HG02981 (cell line): ENCODE measurements around the gene MMS19.

ENCODE experiments used
- ATAC-seq: cut with Tn5 transposase; IDR thresholded peaks from one replicate; pipeline ENCODE4 v1.9.1; 2021; ENCODE audit warnings: mild to moderate bottlenecking, moderate library complexity; ENCODE audit not compliant: unreplicated experiment

The MMS19 gene

DNA sequence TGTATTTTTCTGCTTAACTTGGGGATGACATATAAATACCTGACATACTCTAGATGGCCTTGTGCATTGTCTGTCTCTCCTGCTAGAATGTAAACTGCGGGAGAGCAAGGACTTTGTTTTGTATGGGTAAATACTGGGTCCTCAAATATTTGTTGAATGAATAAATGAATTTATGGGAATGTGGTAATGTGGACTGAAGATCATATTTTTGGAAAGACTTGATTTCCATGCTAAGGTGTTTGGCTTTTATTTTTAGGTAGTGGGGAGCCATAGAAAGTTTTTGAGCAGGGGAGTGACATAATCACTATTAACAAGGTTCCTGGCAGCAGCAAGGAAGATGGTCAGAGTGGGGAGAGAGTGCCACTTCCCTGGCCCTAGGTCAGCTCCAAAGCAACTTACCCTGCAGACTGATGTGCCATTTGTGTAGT, 27.5 kb upstream of the MMS19 start:
- ATAC-seq = no peak

DNA sequence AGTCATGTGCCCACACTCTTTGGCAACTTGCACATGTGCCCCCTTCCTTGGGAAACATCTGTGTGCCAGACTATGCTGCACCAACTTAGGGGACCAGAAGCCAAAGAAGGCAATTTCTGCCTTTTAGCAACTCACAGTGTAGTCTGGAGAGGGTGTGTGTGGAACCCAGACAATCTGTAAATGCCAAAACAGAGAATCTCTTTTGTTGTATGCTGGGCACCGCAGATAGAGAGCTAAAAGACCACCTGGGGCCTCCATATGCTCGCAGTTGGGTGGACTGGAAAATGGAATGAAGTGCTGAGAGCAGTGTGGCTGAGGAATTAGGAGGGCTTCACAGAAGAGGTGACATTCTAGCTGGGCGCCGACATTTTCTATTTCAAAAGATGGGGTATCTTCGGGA, 26.9 kb upstream of the MMS19 start:
- no peak for ATAC-seq

DNA sequence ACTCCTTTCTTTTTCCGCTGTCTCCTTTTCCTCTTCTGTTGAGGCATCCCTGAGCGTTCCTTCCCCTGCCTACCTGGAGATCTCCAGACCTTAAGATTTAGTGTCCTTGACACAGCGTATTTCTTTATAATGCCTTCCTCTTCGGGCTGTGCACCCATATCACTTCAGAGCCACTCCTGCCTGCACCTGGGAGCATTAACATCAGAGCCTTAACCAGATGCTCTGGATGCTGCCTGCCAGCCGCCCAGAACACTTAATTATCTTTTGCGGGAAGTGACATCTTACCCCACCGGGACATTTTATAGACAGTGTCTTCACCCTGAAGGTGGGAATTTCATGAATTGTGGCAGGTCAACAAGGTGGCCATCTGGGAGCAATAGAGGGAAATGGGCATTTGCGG, 24.7 kb upstream of the MMS19 start:
- no peak for ATAC-seq

DNA sequence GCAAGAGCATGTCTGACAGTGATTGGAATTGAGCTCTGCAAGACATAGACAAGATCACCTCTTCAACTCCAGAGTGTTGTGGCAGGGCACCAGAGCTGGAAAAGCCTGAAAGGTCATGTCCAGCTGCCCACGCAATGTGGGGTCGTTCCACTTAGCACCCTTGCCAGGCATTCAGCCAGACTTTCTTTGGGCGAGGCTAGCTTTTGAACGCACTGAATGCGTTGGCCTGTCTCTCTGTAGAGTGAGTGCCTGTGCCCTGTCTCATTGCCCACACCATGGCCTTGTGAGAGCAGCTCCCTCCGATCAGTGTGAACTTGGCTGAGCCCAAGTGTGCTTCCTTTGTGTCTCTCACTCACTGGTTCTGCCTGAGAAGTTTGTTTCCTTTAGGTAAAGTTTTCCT, 23.8 kb upstream of the MMS19 start:
- no peak for ATAC-seq

DNA sequence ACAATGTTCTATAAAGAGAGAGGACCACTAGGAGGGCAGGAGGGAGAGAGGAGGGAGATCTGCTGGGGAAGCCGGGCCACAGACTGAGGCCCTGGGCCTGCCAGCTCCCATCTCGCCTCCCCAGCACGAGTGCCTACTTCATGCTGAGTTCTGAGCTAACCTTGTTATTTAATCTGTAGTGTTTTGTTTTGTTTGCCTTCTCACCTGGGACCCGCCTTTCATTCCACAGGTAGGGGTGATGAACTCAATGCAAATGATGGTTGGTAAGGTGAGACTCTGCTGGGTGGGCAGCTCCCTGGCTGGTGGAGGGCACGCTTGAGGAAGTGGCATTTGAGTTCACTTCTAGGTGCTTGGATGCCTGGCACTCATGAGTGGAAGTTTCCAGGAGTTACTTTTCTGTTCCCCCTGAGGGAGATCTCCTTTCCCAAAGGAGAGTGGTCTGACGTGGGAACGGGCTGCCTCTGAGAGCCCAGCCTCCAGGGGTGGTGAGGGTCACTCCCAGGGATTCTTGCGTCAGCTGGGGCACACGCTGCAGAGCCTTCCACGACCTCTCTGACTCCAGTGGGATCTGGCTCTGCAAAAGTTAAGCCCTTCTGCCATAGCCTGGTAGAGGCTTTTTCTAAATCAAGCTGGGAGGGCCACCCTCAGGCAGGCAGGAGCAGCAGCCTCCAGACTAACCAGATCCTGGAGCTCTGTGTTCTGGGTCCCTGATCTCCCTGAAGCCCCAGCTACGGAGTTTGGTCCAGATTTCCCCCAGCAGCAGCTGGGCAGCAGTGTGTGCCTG, 22.9 kb upstream of the MMS19 start:
- no peak for ATAC-seq

DNA sequence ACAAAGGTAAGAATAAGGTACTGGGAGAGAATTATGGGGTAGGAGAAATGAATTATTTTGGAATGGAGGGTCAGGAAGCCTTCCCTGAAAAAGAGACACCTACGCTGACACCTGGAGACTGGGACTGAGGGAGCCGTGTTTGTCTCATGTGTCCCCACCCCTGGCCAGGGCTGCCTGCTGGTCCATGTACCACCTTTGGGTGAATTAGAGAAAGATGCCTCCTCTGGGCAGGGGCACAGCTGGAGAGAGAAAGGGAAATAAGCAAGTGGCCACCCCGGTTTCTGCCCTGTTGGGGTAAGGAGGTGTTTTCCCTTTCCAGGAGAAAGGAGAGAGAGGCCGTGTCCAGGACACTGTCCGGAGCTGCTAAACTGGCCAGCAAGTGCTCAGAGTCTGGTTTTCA, 22.3 kb upstream of the MMS19 start:
- ATAC-seq = no peak

DNA sequence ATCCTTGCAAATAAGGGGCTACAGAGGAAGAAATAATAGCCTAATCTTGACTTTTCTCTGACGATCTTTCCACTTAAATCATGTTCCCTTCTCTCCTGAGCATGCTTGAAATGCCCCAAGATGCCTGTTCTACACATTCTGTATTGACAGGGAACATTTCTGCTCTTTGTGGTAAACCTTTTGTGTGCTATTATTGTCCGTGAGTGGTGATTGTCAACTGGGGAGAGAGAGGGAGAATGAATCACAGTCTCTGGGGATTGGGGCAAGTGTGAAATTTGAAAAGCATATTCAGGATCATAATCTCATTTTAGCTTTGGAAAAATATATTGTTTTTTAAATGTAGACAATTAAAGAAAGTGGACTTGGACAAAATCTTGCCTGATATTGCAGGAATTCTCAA, 21.1 kb upstream of the MMS19 start:
- no peak for ATAC-seq

DNA sequence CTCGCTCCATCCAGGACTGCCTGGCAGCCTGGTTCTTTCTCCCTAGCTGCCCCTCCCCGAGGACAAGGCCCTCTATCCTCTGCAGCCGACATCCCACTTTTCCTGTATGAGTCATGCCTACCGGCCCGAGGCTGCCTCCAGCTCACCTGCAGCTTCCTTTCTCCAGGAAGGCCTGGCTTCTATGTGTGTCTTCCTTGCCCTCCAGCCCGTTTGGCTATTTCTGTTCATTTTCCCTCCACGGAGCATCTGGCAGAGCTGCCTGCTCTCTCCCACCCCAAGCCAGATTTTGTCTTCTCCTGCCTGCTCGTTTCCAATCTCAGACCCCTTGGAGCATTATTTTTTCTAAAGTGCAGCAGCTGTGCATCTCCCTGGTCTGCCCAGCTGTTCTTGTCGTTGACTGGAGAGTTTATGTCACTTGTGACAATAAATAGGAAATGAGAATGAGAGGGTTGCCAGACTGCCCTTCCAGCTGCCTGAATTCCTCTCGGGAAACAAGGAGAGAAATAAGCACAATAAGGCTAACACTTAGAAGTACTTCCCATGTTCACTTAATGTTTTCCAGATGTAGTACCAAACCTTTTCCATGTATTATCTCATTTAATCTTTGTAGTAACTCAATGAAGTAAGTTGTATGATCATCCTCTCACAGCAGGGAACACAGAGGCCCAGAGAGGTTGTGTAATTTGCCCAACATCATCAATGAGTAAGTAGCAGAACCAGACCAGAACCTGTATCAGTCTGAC, 20.2 kb upstream of the MMS19 start:
- no peak for ATAC-seq

DNA sequence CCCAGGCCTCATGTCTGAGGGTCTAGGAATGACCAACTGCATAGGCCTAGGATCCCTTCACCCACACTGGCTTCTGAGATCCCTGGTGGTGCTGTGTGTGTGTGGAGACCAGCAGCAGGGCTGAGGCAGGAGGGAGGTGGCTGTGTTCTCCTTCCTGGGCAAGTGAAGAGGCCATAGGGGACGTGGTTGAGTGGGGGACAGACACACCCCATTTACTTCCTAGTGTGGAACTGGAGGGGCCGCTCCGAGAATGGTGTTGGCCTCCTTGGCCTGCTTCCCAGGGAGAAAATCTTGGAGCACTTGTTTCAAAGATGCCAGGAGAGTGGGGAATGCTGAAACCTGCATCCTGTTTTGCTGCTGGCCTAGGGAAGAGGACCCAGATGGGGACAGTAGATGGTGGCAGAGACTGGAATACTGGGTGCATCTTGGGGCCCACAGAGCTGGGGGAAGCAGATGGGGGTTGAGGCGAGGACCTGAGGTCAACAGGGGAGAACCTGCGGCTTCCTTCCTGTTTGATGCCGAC, 19.6 kb upstream of the MMS19 start:
- no peak for ATAC-seq

DNA sequence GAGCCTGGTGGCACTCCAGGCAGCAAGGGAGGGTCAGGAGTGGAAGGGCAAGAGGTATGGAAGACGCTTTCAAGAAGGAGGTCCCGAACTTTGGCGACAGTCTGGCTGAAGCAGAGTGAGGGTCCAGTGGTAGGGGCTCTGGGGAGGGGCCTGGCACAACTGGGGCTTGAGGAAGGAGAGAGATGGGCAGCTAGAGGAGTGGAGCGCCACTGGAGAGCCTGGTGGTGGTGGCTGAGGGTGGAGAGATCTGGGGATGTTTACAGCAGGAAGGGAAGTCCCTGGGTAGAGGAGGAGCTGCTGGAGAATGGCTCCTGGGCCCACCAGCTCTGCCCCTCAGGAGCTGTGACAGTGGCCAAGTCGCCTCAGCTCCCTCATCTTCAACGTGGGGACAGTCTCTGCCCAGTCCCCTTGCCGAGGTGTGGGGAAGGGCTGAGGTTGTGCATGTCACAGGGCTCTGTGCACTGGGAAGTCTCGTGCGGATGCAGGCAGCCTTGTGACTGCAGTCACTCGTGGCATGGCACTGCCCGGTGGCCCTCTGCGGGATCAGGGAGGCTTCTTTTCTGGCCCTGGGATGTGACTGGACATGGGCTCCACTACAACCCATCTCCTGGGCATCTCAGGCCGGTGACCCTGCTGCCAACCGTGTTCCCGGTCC, 19.0 kb upstream of the MMS19 start:
- no peak for ATAC-seq

DNA sequence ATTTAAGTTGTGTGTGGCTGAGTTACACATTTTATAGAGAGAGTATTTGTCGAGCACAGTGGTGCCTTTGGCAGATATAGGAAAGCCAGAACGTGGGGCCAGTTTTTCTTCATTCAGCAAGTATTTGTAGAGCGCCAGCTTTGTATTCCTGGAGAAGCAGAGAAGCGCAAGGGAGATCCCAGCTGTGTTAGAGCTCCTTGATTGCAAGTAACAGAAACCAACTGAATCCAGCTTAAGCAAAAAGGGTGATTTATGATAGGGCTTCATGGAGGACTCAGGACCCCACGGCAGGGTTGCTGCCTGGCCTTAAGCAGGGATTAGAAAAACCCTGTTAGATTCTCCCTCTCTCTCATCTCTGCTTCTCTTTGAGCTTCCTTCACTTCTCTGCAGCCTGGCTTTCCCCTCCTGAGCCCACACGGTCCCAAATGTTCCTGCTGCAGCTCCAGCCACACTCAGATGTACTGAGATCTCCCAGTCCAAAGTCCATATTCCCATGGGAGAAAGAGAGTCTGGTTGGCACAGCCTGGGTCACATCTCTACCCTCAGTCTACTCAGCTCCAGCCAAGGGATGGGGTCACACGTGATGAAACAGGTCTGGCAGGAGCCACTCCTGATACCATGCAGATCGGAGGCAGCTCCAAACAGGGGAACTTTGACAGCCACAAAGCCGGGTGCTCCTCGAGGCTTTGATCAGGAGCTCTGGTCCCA, 17.2 kb upstream of the MMS19 start:
- no peak for ATAC-seq

DNA sequence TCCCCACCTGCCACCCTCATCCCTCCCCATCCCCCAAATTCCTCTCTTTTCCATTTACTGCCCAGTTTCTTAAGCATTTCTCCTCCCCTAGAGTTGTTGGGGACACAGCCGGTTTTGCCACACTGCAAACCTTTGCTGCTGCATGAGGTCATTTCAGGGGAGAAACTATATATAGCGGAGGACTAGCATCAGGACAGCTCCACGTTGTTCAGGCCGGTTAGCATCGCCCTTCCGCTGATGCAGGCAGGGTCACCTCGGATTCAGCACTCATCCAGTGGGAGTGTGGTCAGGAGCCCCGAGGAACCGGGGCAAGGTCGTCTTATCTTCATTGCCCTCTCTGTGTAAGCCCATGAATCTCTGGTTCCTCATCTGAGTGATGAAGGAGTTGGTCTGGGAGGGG, 16.1 kb upstream of the MMS19 start:
- no peak for ATAC-seq

DNA sequence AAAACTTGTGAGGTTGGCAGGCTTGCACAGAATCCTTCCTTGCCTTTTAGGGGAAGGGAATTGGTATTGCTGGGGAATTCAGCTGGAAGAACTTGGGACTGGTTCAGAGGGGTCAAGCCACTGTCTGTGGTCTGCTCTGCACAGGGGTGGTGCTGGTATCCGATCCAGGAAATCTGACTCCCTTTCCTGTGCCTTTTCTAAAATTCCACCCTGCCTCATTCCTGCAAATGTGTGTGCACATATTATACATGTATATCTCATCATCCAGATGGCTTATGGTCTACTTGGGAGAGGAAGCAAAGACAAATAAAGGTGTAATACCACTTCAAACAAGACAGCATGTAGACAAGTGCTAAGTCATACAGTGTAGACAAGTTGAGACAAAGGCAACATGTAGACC, 14.8 kb upstream of the MMS19 start:
- ATAC-seq = no peak

DNA sequence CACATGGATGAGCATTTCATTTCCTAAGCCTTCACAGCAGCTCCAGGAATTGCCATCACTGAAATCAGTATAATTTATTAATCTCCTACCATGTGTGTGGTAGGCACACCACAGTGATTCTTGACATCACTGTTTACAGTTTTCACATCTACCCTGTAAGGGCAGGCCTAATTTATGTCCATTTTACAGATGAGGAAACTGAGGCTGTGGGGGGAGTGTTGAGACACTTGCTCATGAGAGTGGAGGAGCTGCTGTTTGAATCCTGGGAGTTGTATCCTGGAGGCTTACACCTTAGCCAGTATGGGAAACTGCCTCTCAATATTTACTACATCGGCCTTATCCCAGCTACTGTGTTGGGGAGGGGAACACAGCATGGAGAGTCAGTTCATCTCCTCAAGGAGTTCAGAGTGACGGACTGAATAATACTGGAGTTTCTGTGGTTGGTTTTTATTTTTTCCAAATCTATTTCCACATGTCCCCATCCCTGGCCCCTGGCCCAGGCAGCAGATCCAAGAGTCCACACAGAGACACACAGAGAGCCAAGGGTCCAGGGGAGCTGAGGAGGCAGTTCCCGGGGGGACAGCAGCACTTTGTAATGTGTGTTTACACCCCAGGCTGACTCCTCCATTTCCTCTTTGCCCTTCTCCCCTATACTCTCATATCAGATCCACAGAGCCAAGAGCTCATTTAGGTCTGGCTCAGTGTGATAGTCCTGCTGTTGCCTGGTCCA, 13.7 kb upstream of the MMS19 start:
- ATAC-seq = no peak

DNA sequence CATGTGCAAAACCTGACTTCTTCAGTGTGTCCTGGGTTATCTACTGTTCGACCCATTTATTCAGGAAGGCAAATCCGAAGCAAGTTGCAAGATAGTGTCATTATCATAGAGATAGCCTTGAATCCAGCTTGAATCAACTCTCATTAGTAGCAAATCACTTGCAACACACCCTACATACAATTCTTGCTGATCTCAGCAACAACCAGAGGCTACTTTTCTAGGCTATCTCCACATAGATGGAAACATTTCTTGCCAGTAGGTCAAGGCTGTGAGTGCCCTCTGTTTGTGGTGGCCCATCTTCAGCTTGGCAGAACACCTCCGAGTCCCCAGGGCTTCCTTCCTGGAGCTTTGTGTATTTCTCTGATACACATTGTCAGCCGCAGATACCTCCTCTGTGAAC, 12.5 kb upstream of the MMS19 start:
- no peak for ATAC-seq

DNA sequence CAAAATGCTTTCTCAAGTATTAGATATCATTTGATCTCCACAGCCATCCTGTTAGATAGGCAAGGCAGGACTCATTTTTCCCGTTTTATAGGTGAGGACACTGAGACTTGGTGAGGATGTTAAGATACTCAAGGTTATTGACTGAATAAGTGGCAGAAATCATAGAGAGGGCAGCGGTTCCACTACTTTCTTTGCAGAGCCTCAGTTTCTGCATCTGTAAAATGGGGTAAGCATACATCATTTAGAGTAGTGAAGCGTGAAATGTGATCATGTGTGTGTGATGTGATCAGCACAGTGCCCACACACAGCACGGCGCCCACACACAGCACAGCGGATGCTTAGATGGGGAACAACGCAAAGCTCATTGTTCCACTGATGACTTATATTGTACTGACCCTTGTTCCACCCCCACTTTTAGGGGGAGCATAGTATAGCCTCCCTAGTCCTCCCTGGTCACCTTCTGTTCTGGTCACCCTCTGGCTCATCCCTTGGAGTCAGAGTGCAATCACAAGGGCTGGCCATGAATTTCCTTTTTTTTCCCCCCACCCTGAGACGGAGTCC, 11.0 kb upstream of the MMS19 start:
- no peak for ATAC-seq

DNA sequence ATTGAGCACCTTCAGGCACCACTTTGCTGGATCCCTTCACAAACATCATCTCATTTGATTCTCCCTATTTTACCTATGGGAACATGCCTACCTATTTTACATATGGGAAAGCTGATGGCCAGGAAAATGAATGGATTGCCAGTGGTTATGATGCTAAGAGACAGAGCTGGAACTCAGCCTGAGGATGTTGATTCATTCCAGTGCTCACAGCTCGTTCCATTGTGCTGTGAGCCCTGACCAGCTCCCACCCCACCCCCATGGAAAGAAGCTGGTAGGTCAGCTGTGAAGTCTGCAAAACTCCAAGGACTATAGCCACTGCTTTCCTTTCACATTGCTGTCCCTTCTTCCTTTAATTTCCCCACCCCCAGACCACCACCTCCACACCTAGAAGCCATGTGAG, 10.1 kb upstream of the MMS19 start:
- no peak for ATAC-seq

DNA sequence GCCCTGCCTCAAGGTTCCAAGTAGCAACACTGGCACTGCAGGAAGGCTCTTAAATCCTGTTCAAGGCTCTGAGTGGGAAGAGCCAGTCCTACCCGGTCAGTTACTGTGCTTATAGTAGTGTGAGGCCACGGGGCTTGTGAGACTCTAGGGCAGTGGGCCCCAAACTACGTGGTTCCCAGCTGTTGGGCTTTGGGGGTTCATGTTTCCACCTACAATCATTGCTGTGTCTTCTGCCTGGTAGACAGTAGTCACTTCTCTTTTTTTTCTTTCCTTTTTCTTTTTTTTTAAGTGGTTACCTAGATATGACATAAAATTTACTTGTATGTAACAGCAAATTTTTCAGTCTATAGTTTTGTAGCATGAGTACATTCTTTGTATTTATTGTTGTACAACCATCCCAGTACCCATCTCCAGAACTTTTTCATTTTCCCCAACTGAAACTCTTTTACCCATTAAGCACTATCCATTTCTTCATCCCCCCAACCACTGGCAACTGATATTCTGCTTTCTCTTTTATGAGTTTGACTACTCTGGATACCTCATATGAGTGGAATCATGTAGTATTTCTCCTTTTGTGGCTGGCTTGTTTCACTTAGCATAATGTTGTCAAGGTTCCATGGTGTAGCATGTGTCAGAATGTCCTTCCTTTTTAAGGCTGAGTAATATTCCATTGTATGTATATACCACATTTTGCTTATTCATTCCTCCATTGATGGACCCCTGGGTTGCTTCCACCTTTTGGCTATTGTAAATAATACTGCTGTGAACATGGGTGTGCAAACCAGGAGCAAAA, 8.2 kb upstream of the MMS19 start:
- no peak for ATAC-seq

DNA sequence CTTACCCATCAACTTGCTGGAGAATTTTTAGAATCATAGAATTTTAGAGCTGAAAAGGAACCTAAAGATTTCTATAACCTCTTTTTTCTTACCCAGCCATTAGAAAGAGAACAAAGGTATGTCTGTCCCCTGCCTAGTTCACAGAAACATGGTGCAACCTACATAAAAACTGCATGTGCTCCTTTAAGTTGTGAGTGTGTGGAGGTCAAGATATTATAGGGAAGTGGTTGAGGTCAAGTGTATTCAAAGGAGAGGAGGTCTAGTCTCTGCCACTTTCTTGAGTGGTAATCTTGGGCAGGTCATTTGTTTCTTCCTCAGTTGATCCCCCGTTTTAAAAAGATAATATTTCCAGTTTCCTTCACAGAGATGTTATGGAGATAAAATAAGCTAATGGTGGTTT, 6.9 kb upstream of the MMS19 start:
- no peak for ATAC-seq
